GM21576 (cell line): Measurements from ENCODE around the gene FBXO17.

ENCODE experiments used
- ATAC-seq: cut with Tn5 transposase; IDR thresholded peaks from one replicate; pipeline ENCODE4 v1.9.1; 2021; ENCODE audit warnings: mild to moderate bottlenecking, moderate library complexity; ENCODE audit not compliant: unreplicated experiment

The FBXO17 gene

DNA sequence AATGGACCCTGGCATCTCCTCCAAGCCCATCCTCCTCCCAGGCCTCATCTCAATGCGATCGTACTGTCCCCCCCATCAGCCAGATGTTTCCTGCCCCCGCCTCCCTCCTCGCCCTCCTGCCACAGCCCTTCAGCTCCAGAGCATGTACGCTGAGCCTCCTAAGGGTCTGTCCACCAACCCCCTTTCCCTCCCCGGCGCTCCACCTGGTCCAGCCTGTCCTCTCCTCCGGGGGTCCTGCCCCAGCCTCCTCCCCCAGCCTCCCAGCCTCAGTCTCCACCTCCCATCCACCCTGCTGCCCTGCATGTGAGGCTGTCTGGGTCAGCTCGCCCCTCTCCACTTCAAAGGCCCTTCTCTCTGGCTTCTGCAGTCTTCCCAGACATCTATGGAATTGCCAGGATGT is 80.6 kb downstream of the FBXO17 start:
- ATAC-seq = no peak

DNA sequence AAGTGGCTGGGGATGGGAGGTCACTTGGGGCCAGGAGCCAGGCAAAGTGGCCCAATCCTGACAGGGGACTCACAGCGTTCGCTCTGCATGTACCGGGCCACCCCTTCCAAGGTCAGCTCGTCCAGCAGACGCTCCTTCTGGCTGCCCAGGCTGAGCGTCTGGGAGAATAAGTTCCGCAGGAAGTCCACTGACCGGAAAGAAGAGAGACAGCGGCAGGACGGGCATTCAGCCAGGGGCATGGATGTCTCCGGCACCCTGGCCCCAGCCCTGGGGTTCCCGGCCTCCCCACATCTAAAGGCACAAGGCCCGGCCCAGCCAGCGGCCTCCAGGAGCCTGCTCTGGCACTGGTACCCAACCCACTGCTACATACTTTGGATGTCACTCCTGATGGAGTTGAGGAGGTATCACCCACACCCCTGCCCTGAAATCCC is 82.2 kb downstream of the FBXO17 start:
- ATAC-seq = no peak

DNA sequence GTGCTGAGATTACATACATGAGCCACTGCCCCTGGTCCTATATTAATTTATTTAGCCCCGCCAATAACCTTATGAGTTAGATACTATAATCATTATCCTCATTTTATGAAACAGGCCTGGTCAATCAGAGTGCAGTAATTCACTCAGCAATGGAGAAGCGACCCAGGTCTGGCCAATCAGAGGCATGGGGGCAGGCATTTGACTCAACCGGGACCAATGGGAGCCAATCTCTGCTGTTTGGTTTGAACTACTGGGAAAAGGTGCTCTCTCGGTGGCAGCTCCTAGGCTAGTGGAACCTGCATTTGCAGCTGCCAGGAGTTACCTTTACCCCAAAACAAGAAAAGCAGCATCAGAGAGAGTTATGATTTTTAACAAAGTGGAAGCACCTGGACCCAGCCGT is 82.7 kb downstream of the FBXO17 start:
- ATAC-seq = no peak

DNA sequence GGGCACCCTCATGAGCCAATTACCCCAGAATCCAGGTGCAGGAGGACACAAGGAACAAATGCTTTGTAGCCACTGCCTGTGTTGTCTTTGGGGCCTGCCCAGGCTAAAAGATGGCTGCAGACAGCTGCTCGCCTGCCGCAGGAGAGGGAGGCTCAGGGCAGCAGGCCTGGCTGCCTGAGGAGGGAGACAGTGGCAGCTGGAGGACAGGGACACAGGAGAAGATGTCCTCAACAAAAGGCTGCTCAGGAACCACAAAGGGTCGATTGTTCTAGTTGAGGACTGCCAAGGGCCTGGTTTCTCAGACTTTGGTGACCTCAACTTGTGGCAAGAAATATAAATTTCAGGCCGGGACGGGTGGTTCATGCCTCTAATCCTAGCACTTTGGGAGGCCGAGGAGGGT is 83.8 kb downstream of the FBXO17 start:
- ATAC-seq = no peak
